Measurements from ENCODE around the gene C16orf92.
"Not testable (repeated sequence)": the region's sequence is repeated elsewhere in the genome, so short reads cannot be mapped to it uniquely, and the experiment has no call there.

The C16orf92 gene

DNA sequence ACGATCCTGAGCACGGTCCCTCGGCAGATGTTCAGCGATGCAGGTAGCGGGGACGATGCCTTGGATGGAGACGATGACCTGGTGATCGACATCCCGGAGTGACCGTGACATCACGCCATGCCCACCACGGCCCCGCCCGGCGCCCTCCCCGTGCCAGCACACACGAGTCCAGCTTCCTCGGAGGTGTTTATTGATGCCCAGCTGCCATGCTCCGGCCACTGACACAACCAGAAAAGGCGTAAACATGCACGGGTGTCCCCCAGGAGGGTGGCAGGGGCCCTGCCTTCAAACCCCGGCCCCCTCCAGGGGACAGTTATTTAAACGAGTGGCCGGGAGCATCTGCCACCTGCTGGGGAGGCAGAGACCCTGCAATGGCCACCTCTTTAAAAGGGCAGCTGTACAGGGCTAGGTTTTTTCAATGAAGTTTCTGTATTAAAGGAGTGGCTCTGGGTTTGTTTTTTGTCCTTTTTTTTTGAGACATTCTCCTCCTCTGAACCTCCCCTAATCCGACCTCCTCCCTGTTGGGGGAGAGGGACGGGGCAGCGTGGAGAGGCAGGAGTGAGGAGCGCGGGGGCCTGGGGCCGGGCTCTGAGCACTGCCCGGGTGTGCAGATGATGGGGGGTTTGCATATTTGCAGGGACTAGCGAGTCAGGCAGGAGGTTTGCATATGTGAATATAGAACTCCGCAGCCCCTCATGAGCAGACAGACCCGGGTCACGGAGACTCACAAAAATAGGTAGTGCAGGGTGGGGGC, 17.5 kb upstream of the C16orf92 start:
- DNase-seq (ENCODE audit: low spot score) = no peak

DNA sequence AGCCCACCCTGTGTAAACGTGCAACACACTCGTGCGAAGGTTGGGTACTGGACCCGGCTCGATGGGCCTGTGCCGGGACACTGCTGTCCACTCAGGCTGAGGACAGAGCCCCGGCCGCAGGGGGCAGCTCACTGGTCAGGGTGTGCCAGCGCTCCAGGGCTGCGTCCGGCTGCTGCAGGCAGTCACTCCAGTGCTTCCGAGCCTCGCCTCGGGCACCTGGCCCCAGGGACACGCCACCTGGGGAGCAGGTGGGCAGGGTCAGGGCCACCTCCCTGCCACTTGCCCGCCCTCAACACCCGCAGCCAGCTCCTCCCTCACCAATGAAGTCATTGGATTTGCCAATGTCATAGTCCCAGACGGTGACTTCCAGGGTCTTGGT, 16.9 kb upstream of the C16orf92 start:
- no peak for DNase-seq (ENCODE audit: low spot score)

GRCh38 chr16:30006659-30007377, 16.2 kb upstream of the C16orf92 start:
- DNase-seq (ENCODE audit: low spot score) = no peak

- DNase-seq (ENCODE audit: low spot score) = no peak
These were observed 15.6 kb upstream of the C16orf92 start for GRCh38 chr16:30007378-30007895.

GRCh38 chr16:30009085-30009862, 13.7 kb upstream of the C16orf92 start:
- no peak for DNase-seq (ENCODE audit: low spot score)

- no peak for DNase-seq (ENCODE audit: low spot score)
These were observed 12.8 kb upstream of the C16orf92 start for GRCh38 chr16:30009990-30010843.

GRCh38 chr16:30010844-30011713, 11.9 kb upstream of the C16orf92 start, which contains the start of gene DOC2A:
DOC2A (minus strand) TSS chr16:30011027; CDS start chr16:30010222, 805 bp downstream.
- no peak for DNase-seq (ENCODE audit: low spot score)

DNA sequence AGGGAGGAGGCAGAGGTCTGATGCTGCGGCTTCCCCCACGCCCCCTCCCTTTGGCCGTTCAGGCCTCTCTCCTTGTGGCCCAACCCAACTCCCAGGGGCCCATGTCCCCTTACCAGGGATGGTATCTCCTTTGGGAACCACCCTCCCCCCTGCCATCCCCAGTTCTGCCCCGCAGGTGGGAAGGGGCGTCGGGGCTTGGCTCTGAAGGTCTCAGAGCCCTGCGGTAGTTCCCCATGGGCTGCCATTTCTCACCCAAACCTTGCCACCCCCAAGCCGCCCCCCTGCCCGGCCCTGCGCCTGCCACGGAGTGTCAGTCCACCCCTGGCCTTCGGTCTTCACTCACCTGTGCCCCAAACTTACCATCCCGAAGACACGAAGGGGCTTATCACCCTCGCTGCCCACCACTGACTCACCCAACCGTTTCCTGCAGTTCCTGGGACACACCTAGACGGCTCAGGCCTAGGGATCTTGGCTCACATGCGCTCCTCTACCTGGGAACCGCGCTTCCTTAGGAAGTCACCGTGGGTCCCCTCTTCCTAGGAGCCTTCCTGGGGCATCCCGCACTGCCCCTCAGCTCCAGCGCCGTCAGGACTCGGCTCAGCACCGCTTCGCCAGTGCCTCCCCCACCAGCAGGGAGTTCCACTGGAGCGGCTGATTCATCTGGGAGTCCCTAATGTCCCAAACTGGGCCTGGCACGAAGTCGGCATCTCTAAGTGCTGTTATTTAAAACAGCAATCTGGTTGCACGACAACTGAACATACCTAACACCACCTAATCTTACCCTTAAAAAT, 11.1 kb upstream of the C16orf92 start:
- DNase-seq (ENCODE audit: low spot score) = no peak

DNA sequence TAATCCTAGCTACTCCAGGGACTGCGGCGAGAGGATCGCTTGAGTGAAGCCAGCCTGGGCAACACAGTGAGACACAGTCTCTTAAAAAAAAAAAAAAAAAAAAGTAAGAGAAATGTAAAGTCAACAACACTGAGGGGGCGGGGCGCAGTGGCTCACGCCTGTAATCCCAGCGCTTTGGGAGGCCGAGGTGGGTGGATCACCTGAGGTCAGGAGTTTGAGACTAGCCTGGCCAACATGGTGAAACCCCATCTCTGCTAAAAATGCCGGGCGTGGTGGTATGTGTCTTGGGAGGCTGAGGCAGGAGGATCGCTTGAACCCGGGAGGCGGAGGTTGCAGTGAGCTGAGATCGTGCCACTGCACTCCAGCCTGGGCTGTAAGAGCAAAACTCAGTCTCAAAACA, 10.4 kb upstream of the C16orf92 start:
- not testable (repeated sequence) for DNase-seq (ENCODE audit: low spot score)

- not testable (repeated sequence) for DNase-seq (ENCODE audit: low spot score)
These were observed 7.5 kb upstream of the C16orf92 start for GRCh38 chr16:30015450-30015849.

DNA sequence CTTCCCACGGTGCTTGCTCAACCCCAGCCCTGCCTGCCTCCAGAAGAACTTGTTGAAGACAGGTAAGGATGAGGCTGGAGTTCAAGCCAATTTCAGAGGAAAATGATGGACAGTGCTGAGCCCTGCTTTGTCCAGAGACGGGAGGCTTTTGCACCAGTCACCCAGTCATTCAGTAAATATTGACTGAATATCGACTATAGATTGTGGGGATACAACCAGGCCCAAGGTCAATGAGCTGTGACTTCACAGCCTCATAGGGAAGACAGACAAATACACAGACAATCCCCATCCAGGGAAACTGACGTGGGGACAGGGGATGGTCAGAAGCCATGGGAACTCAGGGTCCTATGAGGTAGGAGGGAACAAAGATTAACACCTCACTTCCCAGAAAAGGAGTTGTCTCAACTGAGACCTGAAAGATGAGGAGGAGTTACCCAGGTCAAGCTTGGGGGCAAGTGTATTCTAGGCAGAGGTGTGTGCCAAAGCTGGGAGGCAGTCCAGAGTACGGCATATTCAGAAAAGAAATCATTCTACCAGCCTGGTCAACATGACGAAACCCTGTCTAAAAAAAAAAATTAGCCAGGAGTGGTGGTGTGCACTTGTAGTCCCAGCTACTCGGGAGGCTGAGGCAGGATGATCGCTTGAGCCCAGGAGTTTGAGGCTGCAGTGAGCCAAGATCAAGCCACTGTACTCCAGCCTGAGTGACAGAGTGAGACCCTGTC, 6.3 kb upstream of the C16orf92 start:
- DNase-seq (ENCODE audit: low spot score) = no peak

GRCh38 chr16:30017277-30017656, 5.7 kb upstream of the C16orf92 start:
- no peak for DNase-seq (ENCODE audit: low spot score)

DNA sequence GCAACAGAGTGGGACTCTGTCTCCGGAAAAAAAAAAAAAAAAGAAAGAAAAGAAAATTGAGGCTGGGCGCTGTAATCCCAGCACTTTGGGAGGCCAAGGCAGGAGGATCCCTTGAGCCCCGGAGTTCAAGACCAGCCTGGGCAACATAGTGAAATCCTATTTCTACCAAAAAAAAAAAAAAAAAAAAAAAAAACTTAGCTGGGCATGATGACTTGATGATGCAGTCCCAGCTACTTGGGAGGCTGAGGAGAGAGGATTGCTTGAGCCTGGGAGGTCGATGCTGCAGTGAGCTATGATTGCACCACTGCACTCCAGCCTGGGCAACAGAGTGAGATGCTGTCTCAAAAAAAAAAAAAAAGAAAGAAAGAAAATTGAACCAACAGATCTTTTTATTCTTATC, 5.1 kb upstream of the C16orf92 start:
- not testable (repeated sequence) for DNase-seq (ENCODE audit: low spot score)

GRCh38 chr16:30018731-30019158, 4.3 kb upstream of the C16orf92 start:
- no peak for DNase-seq (ENCODE audit: low spot score)

DNA sequence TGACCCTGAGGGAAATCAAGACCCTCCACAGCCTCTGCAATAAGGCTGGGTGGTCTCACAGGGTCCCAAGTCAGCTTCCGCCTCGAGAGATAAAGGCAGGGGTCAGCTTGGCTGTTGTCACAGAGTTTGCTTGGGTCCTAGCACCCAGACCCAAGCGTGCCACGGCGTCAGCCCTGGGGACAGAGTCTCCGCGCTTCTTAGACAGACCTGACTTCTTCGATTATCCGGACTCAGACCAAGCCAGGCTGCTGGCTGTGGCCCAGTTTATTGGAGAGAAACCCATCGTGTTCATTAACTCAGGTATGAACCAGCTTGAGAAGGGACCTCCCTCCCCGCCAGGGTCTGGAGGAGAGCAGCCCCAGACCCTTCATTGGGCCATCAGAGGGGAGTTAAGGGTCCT, 588 bp downstream of the C16orf92 start:
- no peak for DNase-seq (ENCODE audit: low spot score)

DNA sequence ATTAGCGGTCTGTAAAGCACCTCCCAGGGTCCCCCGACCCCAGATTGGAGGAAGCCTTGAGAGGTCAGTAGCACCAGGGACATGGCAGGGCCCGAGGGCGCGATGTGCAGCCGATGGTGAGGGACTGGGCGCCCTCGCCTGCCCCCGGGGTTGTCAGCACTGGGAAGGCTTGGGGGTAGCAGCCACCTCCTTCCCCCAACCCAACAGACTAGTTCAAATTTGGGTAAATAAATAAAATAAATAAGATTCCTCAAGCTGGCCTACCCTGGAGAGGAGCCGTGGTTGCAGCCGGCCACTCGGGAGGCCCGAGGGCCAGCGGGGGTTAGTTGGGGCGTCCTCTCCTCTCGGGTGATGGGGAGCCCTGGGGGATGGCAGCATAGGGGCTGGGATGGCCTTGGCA, 1.5 kb downstream of the C16orf92 start:
- DNase-seq (ENCODE audit: low spot score) = no peak

- DNase-seq (ENCODE audit: low spot score) = no peak
These were observed 2.2 kb downstream of the C16orf92 start for GRCh38 chr16:30025156-30025555.

DNA sequence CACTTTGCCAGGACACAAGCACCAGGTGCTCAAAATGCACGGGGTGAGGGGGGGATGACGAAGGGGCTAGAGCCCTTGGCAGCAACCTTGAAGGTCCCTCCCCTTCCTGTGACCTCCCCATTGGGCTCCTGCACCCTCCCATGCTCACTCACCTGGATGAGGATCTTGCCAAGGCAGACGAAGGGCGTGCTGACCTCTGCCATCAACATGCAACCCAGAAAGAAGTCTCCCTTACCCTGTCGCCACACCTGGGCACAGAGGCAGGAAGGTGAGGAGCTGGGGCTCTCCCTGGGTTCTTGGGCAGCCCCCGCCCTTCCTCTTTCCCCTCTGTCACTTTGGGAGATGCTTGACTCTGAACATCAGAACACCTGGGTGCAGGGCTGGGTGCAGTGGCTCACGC, 2.6 kb downstream of the C16orf92 start:
- no peak for DNase-seq (ENCODE audit: low spot score)

GRCh38 chr16:30026449-30026848, 3.5 kb downstream of the C16orf92 start:
- no peak for DNase-seq (ENCODE audit: low spot score)
